MCF 10A (cell line): ENCODE measurements around the gene VMP1. TPM values are rescaled to one million over a fixed set of nuclear protein-coding genes. Genes with fewer than 3 reads are reported as not detected.

Source experiments
- Bru-seq: library from RNA; stranded (reverse); fragments of 400-500 nt; gene quantifications from one replicate; lab custom pipeline; 2021; lab: Mats Ljungman, UMichigan
- BruChase-seq, 2 experiments: library from RNA; stranded (reverse); fragments of 400-500 nt; gene quantifications; one replicate each; lab custom pipeline; 2021; lab: Mats Ljungman, UMichigan
- BruUV-seq: library from RNA; stranded (reverse); fragments of 400-500 nt; replicated peaks from 2 replicates; lab custom pipeline; 2021; lab: Mats Ljungman, UMichigan
- CTCF ChIA-PET: fragments of 300-600 bp; sonication (Branson Sonifier 250); formaldehyde crosslinking; extraction: SDS; loops from one replicate; lab custom pipeline; 2021; ENCODE audit warnings: antibody characterized with exemption, inconsistent platforms; lab: Yijun Ruan, JAX
- POLR2A ChIA-PET: fragments of 300-600, 350-650 bp; sonication (Branson Sonifier 250); formaldehyde crosslinking; extraction: SDS; loops from one replicate; lab custom pipeline; 2020; ENCODE audit warnings: antibody characterized with exemption, inconsistent platforms; lab: Yijun Ruan, JAX
- DNase-seq: peaks from one replicate; pipeline ENCODE4 v3.0.0-alpha.2; 2018; ENCODE audit not compliant: unreplicated experiment
- H3K27ac Mint-ChIP-seq: one replicate; pipeline ENCODE4 v1.8.0; 2022; ENCODE audit warnings: mild to moderate bottlenecking, low read depth, mixed read lengths; ENCODE audit not compliant: unreplicated experiment
- H3K27me3 Mint-ChIP-seq: one replicate; pipeline ENCODE4 v1.8.0; 2022; ENCODE audit warnings: mixed read lengths; ENCODE audit not compliant: insufficient read depth, unreplicated experiment
- H3K36me3 Mint-ChIP-seq: one replicate; pipeline ENCODE4 v1.8.0; 2022; ENCODE audit warnings: mild to moderate bottlenecking, moderate library complexity, mixed read lengths; ENCODE audit not compliant: insufficient read depth, unreplicated experiment
- H3K4me1 Mint-ChIP-seq: one replicate; pipeline ENCODE4 v1.8.0; 2022; ENCODE audit warnings: mixed read lengths; ENCODE audit not compliant: insufficient read depth, unreplicated experiment
- H3K4me3 Mint-ChIP-seq: one replicate; pipeline ENCODE4 v1.8.0; 2022; ENCODE audit warnings: mild to moderate bottlenecking, moderate library complexity, mixed read lengths; ENCODE audit not compliant: unreplicated experiment
- H3K9me3 Mint-ChIP-seq: one replicate; pipeline ENCODE4 v1.8.0; 2022; ENCODE audit warnings: mixed read lengths; ENCODE audit not compliant: unreplicated experiment
- intact Hi-C: fragments of 100-400 bp; cut with micrococcal nuclease; formaldehyde crosslinking; loops from 2 replicates; pipeline ENCODE4 v1.14.1; 2022
- long read RNA-seq: library from polyadenylated mRNA; stranded (forward); transcript quantifications from one replicate; pipeline ENCODE4 v2.0.0, GENCODE V29; 2022
- total RNA-seq: library from RNA; stranded (reverse); gene quantifications from 2 replicates; pipeline ENCODE4 v1.2.3, GENCODE V29; 2022
- TF ChIP-seq, protein P1 (sequence below): fragments of 200-600 bp; IDR thresholded peaks from one replicate; pipeline ENCODE4 v1.8.0; 2022; ENCODE audit warnings: antibody characterized with exemption, mild to moderate bottlenecking; ENCODE audit not compliant: unreplicated experiment

VMP1 gene
- total RNA-seq (205 and 228 TPM in 2 replicates), Bru-seq, nascent RNA (percentile 97 among the genes with signal in this experiment), BruChase-seq, experiment 1, labeled RNA remaining after a 6-hour chase (percentile 80 among the genes with signal in this experiment), BruChase-seq, experiment 2, labeled RNA remaining after a 2-hour chase (percentile 82 among the genes with signal in this experiment)
- long read RNA-seq, full-length matches to known transcripts = 232 of 273 reads
- long read RNA-seq, partial matches to known transcripts = 4 of 273 reads
- long read RNA-seq, other reads (novel, unspliced or antisense) = 37 of 273 reads

DNA sequence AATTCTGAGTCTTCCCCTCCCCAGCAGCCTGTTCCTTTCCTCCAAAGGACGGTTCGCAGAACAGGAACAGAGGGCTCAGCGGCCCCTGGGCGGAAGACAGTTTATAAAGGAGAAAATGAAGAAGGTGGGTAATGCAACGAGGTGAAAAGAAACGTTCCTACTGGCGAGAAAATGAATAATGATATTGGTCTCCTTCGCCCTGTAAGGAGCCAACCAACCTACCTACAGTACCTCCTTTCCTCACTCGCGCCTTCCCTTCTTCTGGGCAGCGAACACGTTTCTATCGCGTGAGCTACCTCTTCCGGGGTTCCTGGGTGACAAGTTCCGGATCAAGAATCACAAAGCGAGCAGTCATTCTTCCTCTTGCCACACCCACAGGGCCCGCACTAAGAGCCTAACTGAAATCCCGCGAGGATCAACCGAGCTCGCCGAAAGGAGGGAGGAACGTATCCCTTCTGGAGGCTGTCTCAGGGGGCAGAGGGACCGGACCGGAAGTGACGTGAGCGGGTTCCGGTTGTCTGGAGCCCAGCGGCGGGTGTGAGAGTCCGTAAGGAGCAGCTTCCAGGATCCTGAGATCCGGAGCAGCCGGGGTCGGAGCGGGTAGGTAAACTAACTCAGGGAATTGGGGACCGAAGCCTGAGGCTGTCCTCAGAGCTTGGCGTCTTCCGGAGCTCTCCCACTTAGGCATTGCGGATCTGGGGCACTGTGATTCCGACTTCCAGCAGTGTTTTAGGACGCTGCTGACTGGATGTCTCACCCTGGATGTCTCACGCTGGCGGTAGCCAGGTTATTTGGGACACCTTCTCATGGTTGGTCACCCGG, at the start of gene VMP1, which contains the start of gene PTRH2:
Gene VMP1 (plus strand): TSS at position 506 of the 822 bp plus-strand sequence. CDS start 23,793 bp downstream, outside the sequence.
Gene PTRH2 (minus strand): TSS at position 282 of the 822 bp plus-strand sequence. CDS start 9,452 bp downstream, outside the sequence.
- Mint-ChIP-seq H3K9me3 (no peaks in the 10 kb centered on the region), H3K27ac (peak within 1 kb of the TSS; percentile 99), H3K4me3 (peak within 1 kb of the TSS; percentile 94), H3K4me1 (peaks cover 21% of the 10 kb centered on the region), H3K36me3 (peaks cover 36% of the 10 kb centered on the region), H3K27me3 (no peaks in the 10 kb centered on the region)
- peak; percentile 99 for DNase-seq
- intact Hi-C loops = loop anchor here (5.0 kb wide), 2 partner anchors 85 to 145 kb away; no protein-coding TSS in a partner anchor
- BruUV-seq = no TSS peak
- TF ChIP-seq, protein P1, sequence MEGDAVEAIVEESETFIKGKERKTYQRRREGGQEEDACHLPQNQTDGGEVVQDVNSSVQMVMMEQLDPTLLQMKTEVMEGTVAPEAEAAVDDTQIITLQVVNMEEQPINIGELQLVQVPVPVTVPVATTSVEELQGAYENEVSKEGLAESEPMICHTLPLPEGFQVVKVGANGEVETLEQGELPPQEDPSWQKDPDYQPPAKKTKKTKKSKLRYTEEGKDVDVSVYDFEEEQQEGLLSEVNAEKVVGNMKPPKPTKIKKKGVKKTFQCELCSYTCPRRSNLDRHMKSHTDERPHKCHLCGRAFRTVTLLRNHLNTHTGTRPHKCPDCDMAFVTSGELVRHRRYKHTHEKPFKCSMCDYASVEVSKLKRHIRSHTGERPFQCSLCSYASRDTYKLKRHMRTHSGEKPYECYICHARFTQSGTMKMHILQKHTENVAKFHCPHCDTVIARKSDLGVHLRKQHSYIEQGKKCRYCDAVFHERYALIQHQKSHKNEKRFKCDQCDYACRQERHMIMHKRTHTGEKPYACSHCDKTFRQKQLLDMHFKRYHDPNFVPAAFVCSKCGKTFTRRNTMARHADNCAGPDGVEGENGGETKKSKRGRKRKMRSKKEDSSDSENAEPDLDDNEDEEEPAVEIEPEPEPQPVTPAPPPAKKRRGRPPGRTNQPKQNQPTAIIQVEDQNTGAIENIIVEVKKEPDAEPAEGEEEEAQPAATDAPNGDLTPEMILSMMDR = no peak
- ChIA-PET POLR2A (interaction anchor here (0.6 to 5.5 kb wide), 49 partner anchors 8 to 819 kb away, joined by 3 to 78 read pairs (median 5); partner anchors contain the start of genes APPBP2, CLTC, DHX40 and RNFT1), CTCF (interaction anchor here (0.6 to 1.5 kb wide), 5 partner anchors 26 to 553 kb away, joined by 3 to 5 read pairs (median 3); no protein-coding TSS in a partner anchor)

DNA sequence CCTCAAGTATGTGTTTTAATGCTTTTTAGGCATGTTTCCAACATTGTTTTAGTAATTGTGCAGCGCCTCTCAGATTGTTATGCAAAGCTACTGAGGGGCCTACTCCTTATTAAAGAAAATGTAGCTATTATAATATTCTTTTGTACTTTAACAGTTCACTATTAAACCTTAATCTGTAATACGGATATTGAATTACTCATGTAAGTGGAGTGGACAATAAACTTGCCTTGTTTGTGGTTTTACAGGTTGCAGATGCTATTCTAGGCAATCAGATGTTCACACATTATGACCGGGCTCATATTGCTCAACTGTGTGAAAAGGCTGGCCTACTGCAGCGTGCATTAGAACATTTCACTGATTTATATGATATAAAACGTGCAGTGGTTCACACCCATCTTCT, 41.2 kb upstream of the VMP1 start:
- ChIA-PET POLR2A (interaction anchor here (0.7 to 1.2 kb wide), 2 partner anchors 8 to 179 kb away, joined by 3 read pairs; no protein-coding TSS in a partner anchor), CTCF (no interaction called here)
- TF ChIP-seq, protein P1 = no peak
- Mint-ChIP-seq H3K27ac (no peak overlapping the region), H3K27me3 (no peaks in the 10 kb centered on the region), H3K4me1 (no peaks in the 10 kb centered on the region), H3K9me3 (no peaks in the 10 kb centered on the region), H3K36me3 (peaks cover 97% of the 10 kb centered on the region), H3K4me3 (no peak overlapping the region)
- no TSS peak for BruUV-seq
- DNase-seq = peak; percentile 37
- intact Hi-C loops = no loop called here

DNA sequence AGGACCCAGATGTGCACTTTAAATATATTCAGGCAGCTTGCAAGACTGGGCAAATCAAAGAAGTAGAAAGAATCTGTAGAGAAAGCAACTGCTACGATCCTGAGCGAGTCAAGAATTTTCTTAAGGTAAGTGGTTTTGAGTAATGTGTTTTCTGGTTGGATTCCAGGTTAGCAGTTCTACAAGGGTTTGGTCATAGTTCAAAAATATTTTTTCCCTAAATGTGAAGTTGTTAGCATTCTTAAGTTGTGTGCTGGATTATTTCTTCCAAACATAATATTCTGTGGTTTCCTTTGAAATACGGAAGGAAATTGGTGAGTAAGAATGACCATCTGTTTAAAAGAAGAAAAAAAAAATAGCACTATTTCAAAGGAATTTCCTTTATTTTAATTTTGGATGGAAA, 38.6 kb upstream of the VMP1 start:
- TF ChIP-seq, protein P1 = no peak
- BruUV-seq = no TSS peak
- intact Hi-C loops = no loop called here
- Mint-ChIP-seq H3K27ac (peak overlapping the region; percentile 37), H3K27me3 (no peaks in the 10 kb centered on the region), H3K9me3 (no peaks in the 10 kb centered on the region), H3K4me3 (peak overlapping the region; percentile 9), H3K4me1 (no peaks in the 10 kb centered on the region), H3K36me3 (peaks cover 91% of the 10 kb centered on the region)
- CTCF ChIA-PET = interaction anchor here (1.0 kb wide), 1 partner anchor 8 kb away, joined by 3 read pairs; no protein-coding TSS in a partner anchor
- peak; percentile 39 for DNase-seq
- POLR2A ChIA-PET = interaction anchor here (0.7 to 3.0 kb wide), 5 partner anchors 9 to 49 kb away, joined by 3 to 15 read pairs (median 6); partner anchors contain the start of genes CLTC, PTRH2 and VMP1
